ENCODE data around the gene CD8B2.
"Not testable (repeated sequence)": the region's sequence is repeated elsewhere in the genome, so short reads cannot be mapped to it uniquely, and the experiment has no call there.

The CD8B2 gene

GRCh38 chr2:106551417-106552130 lies 64.4 kb downstream of the CD8B2 start:
- no peak for DNase-seq (ENCODE audit: low read depth, low spot score)

- DNase-seq (ENCODE audit: low read depth, low spot score) = no peak
Measured at GRCh38 chr2:106552921-106553320, 65.8 kb downstream of the CD8B2 start.

- DNase-seq (ENCODE audit: low read depth, low spot score) = no peak
Measured at GRCh38 chr2:106553321-106553720, 66.2 kb downstream of the CD8B2 start.

GRCh38 chr2:106554411-106554810 lies 67.2 kb downstream of the CD8B2 start:
- DNase-seq (ENCODE audit: low read depth, low spot score) = no peak

- no peak for DNase-seq (ENCODE audit: low read depth, low spot score)
Measured at GRCh38 chr2:106555053-106555452, 67.9 kb downstream of the CD8B2 start.

- DNase-seq (ENCODE audit: low read depth, low spot score) = not testable (repeated sequence)
Measured at GRCh38 chr2:106559786-106560185, 72.6 kb downstream of the CD8B2 start.

- no peak for DNase-seq (ENCODE audit: low read depth, low spot score)
Measured at GRCh38 chr2:106560773-106561172, 73.6 kb downstream of the CD8B2 start.

GRCh38 chr2:106561356-106561755 lies 74.2 kb downstream of the CD8B2 start:
- DNase-seq (ENCODE audit: low read depth, low spot score) = no peak

- no peak for DNase-seq (ENCODE audit: low read depth, low spot score)
Measured at GRCh38 chr2:106561803-106562202, 74.6 kb downstream of the CD8B2 start.

- no peak for DNase-seq (ENCODE audit: low read depth, low spot score)
Measured at GRCh38 chr2:106562268-106563186, 75.4 kb downstream of the CD8B2 start.

- no peak for DNase-seq (ENCODE audit: low read depth, low spot score)
Measured at GRCh38 chr2:106563195-106563594, 76.0 kb downstream of the CD8B2 start.

GRCh38 chr2:106565599-106565998 lies 78.4 kb downstream of the CD8B2 start:
- no peak for DNase-seq (ENCODE audit: low read depth, low spot score)

- no peak for DNase-seq (ENCODE audit: low read depth, low spot score)
Measured at GRCh38 chr2:106566050-106566449, 78.9 kb downstream of the CD8B2 start.

- DNase-seq (ENCODE audit: low read depth, low spot score) = not testable (repeated sequence)
Measured at GRCh38 chr2:106566484-106566883, 79.3 kb downstream of the CD8B2 start.

GRCh38 chr2:106570316-106570715 lies 83.2 kb downstream of the CD8B2 start:
- DNase-seq (ENCODE audit: low read depth, low spot score) = no peak

Data from activated naive CD8-positive, alpha-beta T cell treated with anti-CD3 and anti-CD28 coated beads, Interleukin-2, amount 50 U/mL, for 16 hours (primary cell).